Uterus (tissue), 4 donors: ENCODE measurements around the gene GALNT13. TPM values are rescaled to one million over a fixed set of nuclear protein-coding genes. Genes with fewer than 3 reads are reported as not detected.

ENCODE experiments used
- DNase-seq, 2 donors: peaks; one replicate each; pipeline ENCODE4 v3.0.0-alpha.2; 2019 to 2020
- H3K27ac ChIP-seq, 2 donors: fragments of 200-600 bp; sonication (generic); 1 replicate in 1 of 2; 2 replicates in 1 of 2; pipeline ENCODE4 v1.5.1; 2016 to 2018
- H3K27me3 ChIP-seq, 2 donors: fragments of 200-600 bp; sonication (generic); one replicate each; pipeline ENCODE4 v1.5.1; 2018 to 2019; ENCODE audit warnings: control low read depth in 1 of 2
- H3K36me3 ChIP-seq, 2 donors: fragments of 200-600 bp; sonication (generic); one replicate each; pipeline ENCODE4 v1.5.1; 2019; ENCODE audit warnings: control low read depth in 1 of 2
- H3K4me1 ChIP-seq, 2 donors: fragments of 200-600 bp; sonication (generic); one replicate each; pipeline ENCODE4 v1.5.1; 2018 to 2019; ENCODE audit warnings: control low read depth in 1 of 2
- H3K4me3 ChIP-seq, 2 donors: fragments of 200-600 bp; sonication (generic); 1 replicate in 1 of 2; 2 replicates in 1 of 2; pipeline ENCODE4 v1.5.1; 2018 to 2019; ENCODE audit warnings: mild to moderate bottlenecking in 1 of 2
- H3K9me3 ChIP-seq, 2 donors: fragments of 200-600 bp; sonication (generic); one replicate each; pipeline ENCODE4 v1.5.1; 2019; ENCODE audit warnings: control low read depth in 1 of 2
- POLR2A ChIP-seq, 2 donors: fragments of 450-650 bp; IDR thresholded peaks; one replicate each; pipeline ENCODE4 v1.6.1; 2016; ENCODE audit warnings: antibody characterized with exemption in 2 of 2, mild to moderate bottlenecking in 1 of 2, moderate library complexity in 1 of 2
- intact Hi-C: fragments of 100-400 bp; cut with DNase I; formaldehyde crosslinking; loops from one replicate; pipeline ENCODE4 v1.15.1; 2023; ENCODE audit warnings: low total_unique reads
- total RNA-seq, 4 donors: library from RNA; depleted of rRNA in 3 of 4; stranded (reverse); fragments of >200 nt in 3 of 4; gene quantifications; one replicate each; pipeline versions ENCODE4 v1.1.0 to v1.2.4, GENCODE V29; 2014 to 2023
- TF ChIP-seq, protein P1 (sequence below), 4 experiments: fragments of 200-600 bp in 2 of 4; fragments of 450-650 bp in 2 of 4; sonication (generic) in 2 of 4; IDR thresholded peaks; one replicate each; pipeline ENCODE4 v1.5.1; 2016 to 2019; ENCODE audit warnings: antibody characterized with exemption in 4 of 4, mild to moderate bottlenecking in 2 of 4, moderate library complexity in 1 of 4
- donor health status: DM: yes; HTN: yes; CAD: no.

Gene GALNT13
- total RNA-seq, 4 donors from 2014 or later = 0.29 to 16.5 (median 4.1) TPM; not detected in 1

DNA sequence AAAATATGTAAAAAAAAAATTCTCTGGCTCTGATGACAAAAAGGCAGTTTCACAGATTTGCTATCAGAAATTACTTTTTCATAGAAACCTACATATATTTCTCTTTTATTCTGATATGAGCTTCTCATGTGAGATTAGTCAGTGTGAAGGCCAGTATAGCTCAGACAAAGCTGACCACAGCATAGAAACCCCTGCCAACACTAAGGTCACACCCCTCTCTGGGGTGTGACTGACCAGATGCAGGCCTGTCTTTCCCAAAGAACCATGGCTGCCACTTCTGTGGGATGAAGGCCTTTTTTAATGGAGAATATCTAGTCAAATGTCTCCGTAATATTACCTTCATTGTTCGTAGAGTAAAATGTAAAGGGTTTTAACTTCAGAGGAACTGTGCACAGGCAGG, 496.4 kb downstream of the GALNT13 start:
- H3K36me3 ChIP-seq = no peaks in the 10 kb centered on the region
- no peak overlapping the region for H3K4me3 ChIP-seq
- no peaks in the 10 kb centered on the region for H3K9me3 ChIP-seq
- DNase-seq = no peak
- TF ChIP-seq, protein P1, sequence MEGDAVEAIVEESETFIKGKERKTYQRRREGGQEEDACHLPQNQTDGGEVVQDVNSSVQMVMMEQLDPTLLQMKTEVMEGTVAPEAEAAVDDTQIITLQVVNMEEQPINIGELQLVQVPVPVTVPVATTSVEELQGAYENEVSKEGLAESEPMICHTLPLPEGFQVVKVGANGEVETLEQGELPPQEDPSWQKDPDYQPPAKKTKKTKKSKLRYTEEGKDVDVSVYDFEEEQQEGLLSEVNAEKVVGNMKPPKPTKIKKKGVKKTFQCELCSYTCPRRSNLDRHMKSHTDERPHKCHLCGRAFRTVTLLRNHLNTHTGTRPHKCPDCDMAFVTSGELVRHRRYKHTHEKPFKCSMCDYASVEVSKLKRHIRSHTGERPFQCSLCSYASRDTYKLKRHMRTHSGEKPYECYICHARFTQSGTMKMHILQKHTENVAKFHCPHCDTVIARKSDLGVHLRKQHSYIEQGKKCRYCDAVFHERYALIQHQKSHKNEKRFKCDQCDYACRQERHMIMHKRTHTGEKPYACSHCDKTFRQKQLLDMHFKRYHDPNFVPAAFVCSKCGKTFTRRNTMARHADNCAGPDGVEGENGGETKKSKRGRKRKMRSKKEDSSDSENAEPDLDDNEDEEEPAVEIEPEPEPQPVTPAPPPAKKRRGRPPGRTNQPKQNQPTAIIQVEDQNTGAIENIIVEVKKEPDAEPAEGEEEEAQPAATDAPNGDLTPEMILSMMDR (IDR thresholded peaks at IDR 0.05) = no peak
- no peak for TF ChIP-seq POLR2A (IDR thresholded peaks at IDR 0.05)
- H3K27me3 ChIP-seq = no peaks in the 10 kb centered on the region
- no peaks in the 10 kb centered on the region for H3K4me1 ChIP-seq
- intact Hi-C loops = no loop called here
- no peak overlapping the region for H3K27ac ChIP-seq

DNA sequence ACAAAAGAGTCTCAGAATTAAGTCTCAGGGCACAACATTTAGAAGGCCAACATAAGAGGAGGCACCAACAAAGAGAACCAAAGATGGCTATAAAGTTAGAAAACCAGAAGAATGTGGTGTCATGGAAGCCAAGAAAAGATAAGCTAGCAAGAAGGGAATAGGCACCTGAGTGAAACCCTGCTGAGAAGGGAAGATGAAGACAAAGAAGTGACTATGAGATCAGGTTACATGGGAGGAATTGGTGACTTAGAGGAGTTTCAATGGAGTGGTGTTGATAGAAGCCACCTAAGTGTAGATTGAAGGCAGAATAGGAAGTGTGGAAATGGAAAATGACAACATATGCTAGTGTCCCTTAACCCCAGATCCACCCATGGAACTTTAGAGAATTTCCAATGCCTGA, 499.2 kb downstream of the GALNT13 start:
- H3K4me3 ChIP-seq = no peak overlapping the region
- TF ChIP-seq, protein P1 (IDR thresholded peaks at IDR 0.05) = no peak
- no peak for TF ChIP-seq POLR2A (IDR thresholded peaks at IDR 0.05)

DNA sequence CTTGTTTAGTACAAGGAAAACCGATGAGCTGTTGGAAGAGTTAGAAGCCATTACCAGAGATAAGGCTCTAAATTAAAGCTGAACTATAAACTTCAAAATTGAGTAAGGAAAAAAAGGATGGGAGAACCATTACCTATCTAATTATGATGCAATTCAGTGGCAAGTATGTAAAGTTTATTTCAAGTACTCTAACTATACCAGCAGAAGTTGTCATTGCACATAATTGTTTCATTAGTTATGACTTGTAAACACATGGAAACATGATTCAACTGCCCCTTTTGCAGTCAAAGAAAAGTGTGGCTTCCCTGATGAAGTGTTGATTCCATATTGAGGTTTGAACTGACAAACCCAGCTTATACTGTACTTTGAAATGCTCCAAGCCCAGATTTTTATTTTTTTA, 502.7 kb downstream of the GALNT13 start:
- Histone ChIP-seq H3K36me3 (no peaks in the 10 kb centered on the region), H3K9me3 (no peaks in the 10 kb centered on the region), H3K27ac (no peak overlapping the region), H3K4me1 (no peaks in the 10 kb centered on the region), H3K27me3 (no peaks in the 10 kb centered on the region), H3K4me3 (no peak overlapping the region)
- no peak for DNase-seq
- intact Hi-C loops = no loop called here
- TF ChIP-seq, protein P1 (IDR thresholded peaks at IDR 0.05) = no peak
- no peak for TF ChIP-seq POLR2A (IDR thresholded peaks at IDR 0.05)

More for the DNA sequence above, 499.2 kb downstream of the GALNT13 start:
- H3K36me3 ChIP-seq = no peaks in the 10 kb centered on the region
- no peaks in the 10 kb centered on the region for H3K27me3 ChIP-seq
- intact Hi-C loops = no loop called here
- no peak for DNase-seq
- H3K4me1 ChIP-seq = no peaks in the 10 kb centered on the region
- H3K9me3 ChIP-seq = no peaks in the 10 kb centered on the region
- H3K27ac ChIP-seq = no peak overlapping the region

DNA sequence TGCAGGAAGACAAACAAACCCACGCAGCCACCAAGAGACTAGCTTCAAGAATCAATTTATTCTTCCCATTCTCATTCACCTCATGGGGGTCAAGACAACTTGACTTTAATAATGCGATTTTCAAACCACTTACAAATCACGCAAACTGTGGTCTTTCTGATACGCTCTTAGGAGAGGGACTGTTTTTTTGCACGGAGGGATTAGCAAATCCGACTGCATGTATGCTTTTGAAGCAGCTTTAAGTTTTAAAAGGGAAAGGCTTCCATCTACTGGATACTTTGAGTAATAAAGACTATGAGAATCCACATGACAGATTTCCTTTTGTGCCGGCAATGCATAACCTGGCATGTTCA, 503.8 kb downstream of the GALNT13 start:
- DNase-seq = no peak
- intact Hi-C loops = no loop called here

DNA sequence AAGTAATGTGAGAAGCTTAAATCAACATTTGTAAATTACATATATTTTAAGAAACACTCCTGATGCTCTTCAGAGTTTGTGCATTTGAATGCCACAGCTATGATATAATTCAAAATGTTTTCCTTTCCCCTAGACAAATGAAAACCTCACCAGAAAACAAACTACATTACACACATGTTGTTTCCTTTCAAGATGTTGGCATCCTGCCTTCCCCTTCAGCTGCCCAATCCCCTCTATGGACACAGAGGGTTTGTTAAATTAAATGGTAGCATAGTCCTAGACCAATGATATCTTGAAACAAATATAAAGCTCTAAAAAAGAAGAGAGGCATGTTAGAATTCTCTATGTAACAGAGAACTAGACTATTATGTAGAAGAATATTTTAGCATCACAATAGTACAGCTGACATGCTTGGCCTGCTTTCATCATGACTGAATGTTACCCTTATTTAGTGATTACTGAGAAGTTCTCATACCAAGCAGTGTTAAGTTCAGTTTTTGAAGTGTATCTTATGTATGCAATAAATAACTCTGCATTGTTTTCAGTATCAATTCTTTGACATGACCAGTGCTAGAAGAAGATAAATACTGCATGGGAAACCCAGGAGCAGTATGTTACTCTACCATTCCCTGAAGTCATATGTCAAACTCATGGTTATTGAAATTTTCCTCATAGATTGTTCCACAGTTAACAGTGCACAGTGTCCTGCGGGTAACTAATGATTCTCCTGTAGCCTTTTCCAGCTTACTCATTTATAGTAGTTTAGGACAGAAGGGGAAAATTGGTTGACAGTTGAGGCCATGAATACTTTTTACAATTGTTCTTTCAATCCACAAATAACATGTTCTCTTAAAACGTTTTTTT, 510.4 kb downstream of the GALNT13 start:
- no peak overlapping the region for H3K27ac ChIP-seq
- H3K9me3 ChIP-seq = no peaks in the 10 kb centered on the region
- H3K4me3 ChIP-seq = no peak overlapping the region
- H3K36me3 ChIP-seq = no peaks in the 10 kb centered on the region
- TF ChIP-seq, protein P1 (IDR thresholded peaks at IDR 0.05) = no peak
- TF ChIP-seq POLR2A (IDR thresholded peaks at IDR 0.05) = no peak
- intact Hi-C loops = no loop called here
- no peaks in the 10 kb centered on the region for H3K27me3 ChIP-seq
- no peaks in the 10 kb centered on the region for H3K4me1 ChIP-seq
- DNase-seq = no peak

More for the DNA sequence above, 503.8 kb downstream of the GALNT13 start:
- H3K9me3 ChIP-seq = no peaks in the 10 kb centered on the region
- no peaks in the 10 kb centered on the region for H3K4me1 ChIP-seq
- H3K27ac ChIP-seq = no peak overlapping the region
- TF ChIP-seq POLR2A (IDR thresholded peaks at IDR 0.05) = no peak
- TF ChIP-seq, protein P1 (IDR thresholded peaks at IDR 0.05) = peak in 3 of 4 experiments; percentile 21 to 33 (median 25)
- no peaks in the 10 kb centered on the region for H3K36me3 ChIP-seq
- no peak overlapping the region for H3K4me3 ChIP-seq
- H3K27me3 ChIP-seq = no peaks in the 10 kb centered on the region
